ENCODE results near the gene FHAD1. TPM values are rescaled to one million over a fixed set of nuclear protein-coding genes. Genes with fewer than 3 reads are reported as not detected.

The FHAD1 gene
- total RNA-seq, 1 experiment from 2014 or later: 1.9 TPM

DNA sequence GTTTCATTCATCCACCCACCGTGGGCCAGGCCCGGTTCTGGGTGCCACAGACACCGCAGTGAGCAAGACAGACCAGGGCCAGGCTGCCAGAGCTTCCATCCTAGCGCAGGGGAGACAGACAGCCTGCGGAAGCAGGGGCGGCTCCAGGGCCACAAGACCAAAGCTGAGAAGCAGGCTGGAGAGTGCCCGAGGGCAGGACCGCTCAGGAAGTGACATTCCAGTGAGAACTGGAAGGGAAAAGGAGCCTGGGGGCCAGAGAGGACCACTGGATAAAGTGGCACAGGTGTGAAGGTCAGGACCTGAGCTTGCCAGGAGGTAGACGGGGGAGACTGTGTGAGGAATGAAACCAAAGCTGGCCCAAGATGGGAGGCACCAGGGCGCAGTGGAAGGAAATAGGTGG lies 103.1 kb downstream of the FHAD1 start:
- H3K14ac ChIP-seq (ENCODE audit: insufficient read depth, low read length): no peak overlapping the region; the same call in 1 of the 2 replicates
- TF ChIP-seq, protein P1, sequence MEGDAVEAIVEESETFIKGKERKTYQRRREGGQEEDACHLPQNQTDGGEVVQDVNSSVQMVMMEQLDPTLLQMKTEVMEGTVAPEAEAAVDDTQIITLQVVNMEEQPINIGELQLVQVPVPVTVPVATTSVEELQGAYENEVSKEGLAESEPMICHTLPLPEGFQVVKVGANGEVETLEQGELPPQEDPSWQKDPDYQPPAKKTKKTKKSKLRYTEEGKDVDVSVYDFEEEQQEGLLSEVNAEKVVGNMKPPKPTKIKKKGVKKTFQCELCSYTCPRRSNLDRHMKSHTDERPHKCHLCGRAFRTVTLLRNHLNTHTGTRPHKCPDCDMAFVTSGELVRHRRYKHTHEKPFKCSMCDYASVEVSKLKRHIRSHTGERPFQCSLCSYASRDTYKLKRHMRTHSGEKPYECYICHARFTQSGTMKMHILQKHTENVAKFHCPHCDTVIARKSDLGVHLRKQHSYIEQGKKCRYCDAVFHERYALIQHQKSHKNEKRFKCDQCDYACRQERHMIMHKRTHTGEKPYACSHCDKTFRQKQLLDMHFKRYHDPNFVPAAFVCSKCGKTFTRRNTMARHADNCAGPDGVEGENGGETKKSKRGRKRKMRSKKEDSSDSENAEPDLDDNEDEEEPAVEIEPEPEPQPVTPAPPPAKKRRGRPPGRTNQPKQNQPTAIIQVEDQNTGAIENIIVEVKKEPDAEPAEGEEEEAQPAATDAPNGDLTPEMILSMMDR (conservative IDR thresholded peaks at IDR 0.05): no peak
- H2AK5ac ChIP-seq (ENCODE audit: insufficient read length, low read length): no peak overlapping the region
- no peak overlapping the region for H3K4me2 ChIP-seq (ENCODE audit: insufficient read depth, insufficient read length, low read length)
- H4K8ac ChIP-seq (replicated peaks; ENCODE audit: insufficient read length, low read depth, low read length): no peak overlapping the region
- no peak overlapping the region for H2AFZ ChIP-seq (ENCODE audit: low read length)
- no CpG with 5 or more reads among the region's 10 CpGs for WGBS (ENCODE audit: extremely low coverage, insufficient read length, low lambda C conversion rate)
- H2BK12ac ChIP-seq (ENCODE audit: insufficient read length, low read depth, low read length): no peak overlapping the region
- no peak overlapping the region for H2BK15ac ChIP-seq (ENCODE audit: low read depth, low read length)
- H2BK5ac ChIP-seq (ENCODE audit: insufficient read length, low read length): no peak overlapping the region
- 0 out of 7 replicates have a peak overlapping the region, but pooled peaks of 1 of the 3 experiments have one; percentile 16 for H3K27ac Mint-ChIP-seq
- no peak overlapping the region for H3K18ac ChIP-seq (ENCODE audit: insufficient read length, low read depth, low read length)
- H3K4me1 ChIP-seq (ENCODE audit: insufficient read depth, low read length): no peaks in the 10 kb centered on the region
- no peak overlapping the region for H3K27ac ChIP-seq (ENCODE audit: insufficient read length, low read depth, low read length)
- H3K79me2 ChIP-seq (ENCODE audit: insufficient read depth, low read length): no peaks in the 10 kb centered on the region
- DNase-seq: peak; percentile 43
- H3K4me1 Mint-ChIP-seq: peaks cover 5 to 18% of the 10 kb centered on the region in 2 experiments
- no peak overlapping the region for H3K56ac ChIP-seq (ENCODE audit: insufficient read length, low read depth, low read length)
- no peak overlapping the region for H3K9ac ChIP-seq (ENCODE audit: extremely low read depth, insufficient read length, low read length)
- H3K27me3 Mint-ChIP-seq (ENCODE audit: low read depth): peaks cover 21% of the 10 kb centered on the region
- no peaks in the 10 kb centered on the region for H3K9me3 ChIP-seq (ENCODE audit: control insufficient read depth, low read depth, low read length)
- H3K27me3 ChIP-seq (ENCODE audit: insufficient read depth, low read length): no peaks in the 10 kb centered on the region
- H3K4ac ChIP-seq (ENCODE audit: low read depth, low read length): no peak overlapping the region
- H4K5ac ChIP-seq (ENCODE audit: insufficient read length, low read depth, low read length): no peak overlapping the region
- H2BK20ac ChIP-seq (ENCODE audit: low read depth, low read length, poor library complexity, severe bottlenecking): no peak overlapping the region
- no peaks in the 10 kb centered on the region for H3K9me3 Mint-ChIP-seq
- no peaks in the 10 kb centered on the region for H3K36me3 Mint-ChIP-seq (ENCODE audit: insufficient read depth in 1 of 3, low read depth in 3 of 3)
- no peaks in the 10 kb centered on the region for H3K23me2 ChIP-seq (ENCODE audit: insufficient read length, low read depth, low read length, poor library complexity, severe bottlenecking)
- no peaks in the 10 kb centered on the region for H3K79me1 ChIP-seq (ENCODE audit: insufficient read depth, low read depth, low read length, poor library complexity, severe bottlenecking)
- no peak overlapping the region for H4K91ac ChIP-seq (ENCODE audit: insufficient read length, low read depth, low read length)
- H3K4me3 Mint-ChIP-seq: no peak overlapping the region
- H4K20me1 ChIP-seq (ENCODE audit: control insufficient read depth, insufficient read depth, insufficient read length): no peaks in the 10 kb centered on the region
- no peak overlapping the region for H2BK120ac ChIP-seq (ENCODE audit: low read depth, low read length, poor library complexity, severe bottlenecking)
- H3K23ac ChIP-seq (ENCODE audit: insufficient read length, low read depth, low read length): no peak overlapping the region
- H3T11ph ChIP-seq (ENCODE audit: low read length): no peak overlapping the region
